Measurements from ENCODE around the gene PRIM1. TPM values are rescaled to one million over a fixed set of nuclear protein-coding genes. Genes with fewer than 3 reads are reported as not detected.

PRIM1 gene
- total RNA-seq, 4 donors from 2014 or later = 6.0 to 71.7 (median 28.6) TPM; not detected in 1

GRCh38 chr12:56682323-56682722 is 69.8 kb downstream of the PRIM1 start:
- no peak for DNase-seq
- Histone ChIP-seq H3K36me3 (no peaks in the 10 kb centered on the region), H3K4me1 (peaks cover 0 to 8% of the 10 kb centered on the region in 2 donors), H3K27me3 (no peaks in the 10 kb centered on the region), H3K27ac (no peak overlapping the region), H3K9me3 (no peaks in the 10 kb centered on the region), H3K4me3 (no peak overlapping the region)
- intact Hi-C loops (cut with DNase I; ENCODE audit: low total_unique reads) = no loop called here
- TF ChIP-seq, protein P1, sequence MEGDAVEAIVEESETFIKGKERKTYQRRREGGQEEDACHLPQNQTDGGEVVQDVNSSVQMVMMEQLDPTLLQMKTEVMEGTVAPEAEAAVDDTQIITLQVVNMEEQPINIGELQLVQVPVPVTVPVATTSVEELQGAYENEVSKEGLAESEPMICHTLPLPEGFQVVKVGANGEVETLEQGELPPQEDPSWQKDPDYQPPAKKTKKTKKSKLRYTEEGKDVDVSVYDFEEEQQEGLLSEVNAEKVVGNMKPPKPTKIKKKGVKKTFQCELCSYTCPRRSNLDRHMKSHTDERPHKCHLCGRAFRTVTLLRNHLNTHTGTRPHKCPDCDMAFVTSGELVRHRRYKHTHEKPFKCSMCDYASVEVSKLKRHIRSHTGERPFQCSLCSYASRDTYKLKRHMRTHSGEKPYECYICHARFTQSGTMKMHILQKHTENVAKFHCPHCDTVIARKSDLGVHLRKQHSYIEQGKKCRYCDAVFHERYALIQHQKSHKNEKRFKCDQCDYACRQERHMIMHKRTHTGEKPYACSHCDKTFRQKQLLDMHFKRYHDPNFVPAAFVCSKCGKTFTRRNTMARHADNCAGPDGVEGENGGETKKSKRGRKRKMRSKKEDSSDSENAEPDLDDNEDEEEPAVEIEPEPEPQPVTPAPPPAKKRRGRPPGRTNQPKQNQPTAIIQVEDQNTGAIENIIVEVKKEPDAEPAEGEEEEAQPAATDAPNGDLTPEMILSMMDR (IDR thresholded peaks at IDR 0.05) = no peak
- TF ChIP-seq POLR2A (IDR thresholded peaks at IDR 0.05) = no peak

Other genes with a start within 250 kb of the PRIM1 start
- gene RBMS2, start 230.5 kb downstream of the PRIM1 start, total RNA-seq = 100 to 1,000 TPM in 1 of 4 donors, 10 to 100 TPM in 3; 28.6 to 107 (median 33.0) TPM
- gene BAZ2A, start 122.0 kb downstream of the PRIM1 start, total RNA-seq = 100 to 1,000 TPM in 1 of 4 donors, 10 to 100 TPM in 3; 25.1 to 136 (median 28.9) TPM
- gene ATP5F1B, start 106.3 kb downstream of the PRIM1 start, total RNA-seq = 100 to 1,000 TPM; 166 to 279 (median 244) TPM
- gene PTGES3, start 64.0 kb downstream of the PRIM1 start, total RNA-seq = 100 to 1,000 TPM in 3 of 4 donors, 10 to 100 TPM in 1; 80.7 to 236 (median 141) TPM
- 1,000 to 10,000 TPM in 2 of 4 donors, 100 to 1,000 TPM in 2; 942 to 2,684 (median 1,304) TPM for gene NACA, start 27.0 kb downstream of the PRIM1 start, total RNA-seq
- gene HSD17B6, start 11.0 kb upstream of the PRIM1 start, total RNA-seq = 10 to 100 TPM in 1 of 4 donors, 1 to 10 TPM in 3; 2.4 to 10.5 (median 7.3) TPM
- under 1 TPM in 2 of 4 donors, not detected in 2; 0.26 to 0.49 TPM for gene SDR9C7, start 182.1 kb upstream of the PRIM1 start, total RNA-seq
- 1 to 10 TPM in 3 of 4 donors, under 1 TPM in 1; 0.29 to 2.1 (median 1.3) TPM for gene RDH16, start 205.3 kb upstream of the PRIM1 start, total RNA-seq

Data from uterus (tissue), 4 donors.